Measurements from ENCODE around the gene MATN4. TPM values are rescaled to one million over a fixed set of nuclear protein-coding genes. Genes with fewer than 3 reads are reported as not detected.

MATN4 gene
- total and polyA plus RNA-seq, 3 donors from 2014 or later, result 1.1 to 3.5 (median 2.8) TPM

GRCh38 chr20:45346851-45347250, 38.8 kb upstream of the MATN4 start:
- peaks cover 19% of the 10 kb centered on the region for H3K4me1 ChIP-seq

GRCh38 chr20:45346291-45346718, 38.2 kb upstream of the MATN4 start:
- WGBS, 2 donors, result 70 to 73% methylated on average over 3 of the region's 3 CpGs
- no peaks in the 10 kb centered on the region for H3K27me3 ChIP-seq
- no peaks in the 10 kb centered on the region for H3K36me3 ChIP-seq (ENCODE audit: low read depth, missing control alignments)
- peaks cover 23% of the 10 kb centered on the region for H3K4me1 ChIP-seq
- no peak for DNase-seq
- peak overlapping the region in 1 of 2 donors; percentile 76 for H3K4me3 ChIP-seq
- no peak overlapping the region for H3K27ac ChIP-seq
- intact Hi-C loops (cut with DNase I; ENCODE audit: low total_unique reads), result no loop called here
- no peak for TF ChIP-seq CTCF (IDR thresholded peaks at IDR 0.05)
- TF ChIP-seq POLR2A (IDR thresholded peaks at IDR 0.05), result no peak
- no peaks in the 10 kb centered on the region for H3K9me3 ChIP-seq

More at GRCh38 chr20:45346851-45347250, 38.8 kb upstream of the MATN4 start:
- 62 to 65% methylated on average over 5 of the region's 5 CpGs for WGBS, 2 donors
- no peaks in the 10 kb centered on the region for H3K36me3 ChIP-seq (ENCODE audit: low read depth, missing control alignments)
- H3K4me3 ChIP-seq, result peak overlapping the region in 1 of 2 donors; percentile 76
- no peaks in the 10 kb centered on the region for H3K27me3 ChIP-seq
- TF ChIP-seq CTCF (IDR thresholded peaks at IDR 0.05) (no peak), POLR2A (IDR thresholded peaks at IDR 0.05) (no peak)
- no peak for DNase-seq
- peak overlapping the region; percentile 80 to 85 for H3K27ac ChIP-seq
- H3K9me3 ChIP-seq, result no peaks in the 10 kb centered on the region
- intact Hi-C loops (cut with DNase I; ENCODE audit: low total_unique reads), result no loop called here

GRCh38 chr20:45345104-45345936, 37.2 kb upstream of the MATN4 start:
- WGBS, 2 donors, result 65 to 70% methylated on average over 9 of the region's 9 CpGs
- peak overlapping the region in 1 of 2 donors; percentile 76 for H3K4me3 ChIP-seq
- intact Hi-C loops (cut with DNase I; ENCODE audit: low total_unique reads), result no loop called here
- H3K9me3 ChIP-seq, result no peaks in the 10 kb centered on the region
- H3K27me3 ChIP-seq, result no peaks in the 10 kb centered on the region
- H3K36me3 ChIP-seq (ENCODE audit: low read depth, missing control alignments), result no peaks in the 10 kb centered on the region
- H3K4me1 ChIP-seq, result peaks cover 31% of the 10 kb centered on the region
- peak overlapping the region in 1 of 2 donors; percentile 66 for H3K27ac ChIP-seq
- DNase-seq, result no peak
- TF ChIP-seq CTCF (IDR thresholded peaks at IDR 0.05) (no peak), POLR2A (IDR thresholded peaks at IDR 0.05) (no peak)

GRCh38 chr20:45344168-45344860, 36.2 kb upstream of the MATN4 start:
- 62 to 73% methylated on average over 9 of the region's 9 CpGs for WGBS, 2 donors
- H3K27ac ChIP-seq, result peak overlapping the region in 1 of 2 donors; percentile 66
- intact Hi-C loops (cut with DNase I; ENCODE audit: low total_unique reads), result no loop called here
- no peaks in the 10 kb centered on the region for H3K9me3 ChIP-seq
- H3K4me3 ChIP-seq, result no peak overlapping the region
- no peaks in the 10 kb centered on the region for H3K36me3 ChIP-seq (ENCODE audit: low read depth, missing control alignments)
- TF ChIP-seq CTCF (IDR thresholded peaks at IDR 0.05) (no peak), POLR2A (IDR thresholded peaks at IDR 0.05) (no peak)
- DNase-seq, result no peak
- no peaks in the 10 kb centered on the region for H3K27me3 ChIP-seq
- peaks cover 36% of the 10 kb centered on the region for H3K4me1 ChIP-seq
